Endothelial cell of umbilical vein (primary cell): Measurements from ENCODE around the gene TRAF1. TPM values are rescaled to one million over a fixed set of nuclear protein-coding genes. Genes with fewer than 3 reads are reported as not detected.

Experiments
- BruUV-seq: library from RNA; stranded (reverse); fragments of 400-500 nt; replicated peaks from 2 replicates; lab custom pipeline; 2021; lab: Mats Ljungman, UMichigan
- CTCF ChIA-PET: fragments of 300-600, 350-600 bp; sonication (Branson Sonifier 250); formaldehyde crosslinking; loops from one replicate; lab custom pipeline; 2021; ENCODE audit warnings: antibody characterized with exemption, inconsistent platforms; lab: Charles Lee
- POLR2A ChIA-PET: fragments of 300-600, 350-600 bp; sonication (Branson Sonifier 250); formaldehyde crosslinking; loops from one replicate; lab custom pipeline; 2021; ENCODE audit warnings: antibody characterized with exemption, inconsistent platforms; lab: Charles Lee
- DNase-seq: peaks from one replicate; pipeline ENCODE4 v3.0.0-alpha.2; 2011; ENCODE audit warnings: low read depth, low spot score
- FAIRE-seq: peaks from 2 replicates; lab custom pipeline; 2011; peaks lifted over from hg19 to GRCh38; lab: Jason Lieb, UNC
- H2AFZ ChIP-seq: 2 replicates; pipeline ENCODE4 v1.6.0; 2012; ENCODE audit warnings: low read depth, low read length, control low read depth, inconsistent platforms
- H3K27ac ChIP-seq: 2 replicates; pipeline ENCODE4 v1.5.1; 2011; ENCODE audit warnings: low read depth, mild to moderate bottlenecking, control low read depth, low read length, moderate library complexity; ENCODE audit not compliant: insufficient read depth
- H3K27me3 ChIP-seq, 2 experiments: 2 replicates each; pipeline versions ENCODE4 v1.6.0 to v1.6.1; 2011; ENCODE audit warnings: low read length in 2 of 2, mixed read lengths in 1 of 2; ENCODE audit not compliant: control insufficient read depth in 2 of 2, insufficient read depth in 2 of 2
- H3K36me3 ChIP-seq, 2 experiments: 2 replicates in 1 of 2; 3 replicates in 1 of 2; pipeline ENCODE4 v1.5.1; 2011; ENCODE audit warnings: low read length in 2 of 2, mild to moderate bottlenecking in 1 of 2, moderate library complexity in 1 of 2; ENCODE audit not compliant: control insufficient read depth in 2 of 2, insufficient read depth in 2 of 2; ENCODE audit errors: extremely low read depth in 1 of 2
- H3K4me1 ChIP-seq: 3 replicates; pipeline ENCODE4 v1.5.1; 2011; ENCODE audit warnings: mild to moderate bottlenecking, low read length; ENCODE audit not compliant: control insufficient read depth, insufficient read depth; ENCODE audit errors: extremely low read depth
- H3K4me2 ChIP-seq: 2 replicates; pipeline ENCODE4 v1.6.1; 2011; ENCODE audit warnings: low read length, control low read depth, mixed read lengths; ENCODE audit not compliant: insufficient read depth
- H3K4me3 ChIP-seq, 3 experiments: fragments of 200-600 bp in 1 of 3; sonication (generic), shearing (Covaris generic) in 1 of 3; replicated peaks in 1 of 3; 2 replicates each; pipeline ENCODE4 v1.5.1; 2011 to 2016; ENCODE audit warnings: control low read depth in 3 of 3, low read length in 3 of 3, mild to moderate bottlenecking in 2 of 3, inconsistent platforms in 1 of 3, low read depth in 1 of 3, moderate library complexity in 1 of 3; ENCODE audit not compliant: insufficient read depth in 1 of 3
- H3K79me2 ChIP-seq: 2 replicates; pipeline ENCODE4 v1.6.0; 2012; ENCODE audit warnings: low read length, inconsistent platforms; ENCODE audit not compliant: control insufficient read depth, insufficient read depth
- H3K9ac ChIP-seq: replicated peaks from 2 replicates; pipeline ENCODE3; 2011; ENCODE audit warnings: low read length, control low read depth; ENCODE audit not compliant: insufficient read depth; ENCODE audit errors: extremely low read depth
- H3K9me1 ChIP-seq: replicated peaks from 3 replicates; pipeline ENCODE4 v1.6.0; 2011; ENCODE audit warnings: mild to moderate bottlenecking, low read length; ENCODE audit not compliant: control insufficient read depth, insufficient read depth; ENCODE audit errors: extremely low read depth
- H3K9me3 ChIP-seq: replicated peaks from 2 replicates; pipeline ENCODE4 v1.5.1; 2012; ENCODE audit warnings: low read length, inconsistent platforms; ENCODE audit not compliant: control insufficient read depth, insufficient read depth
- H4K20me1 ChIP-seq: replicated peaks from 2 replicates; pipeline ENCODE3; 2011; ENCODE audit warnings: mild to moderate bottlenecking, low read length; ENCODE audit not compliant: control insufficient read depth, insufficient read depth; ENCODE audit errors: extremely low read depth
- CTCF ChIP-seq, 2 donors: IDR thresholded peaks; 1 replicate in 1 of 2; 2 replicates in 1 of 2; pipeline ENCODE4 v1.5.1; 2011; ENCODE audit warnings: low read length in 2 of 2, mild to moderate bottlenecking in 2 of 2, moderate library complexity in 2 of 2, control low read depth in 1 of 2, inconsistent platforms in 1 of 2, low read depth in 1 of 2; ENCODE audit not compliant: insufficient read depth in 1 of 2; ENCODE audit errors: extremely low read depth in 1 of 2
- EZH2 ChIP-seq: IDR thresholded peaks from 2 replicates; pipeline ENCODE4 v1.6.1; 2012; ENCODE audit warnings: borderline replicate concordance, low read depth, mild to moderate bottlenecking, moderate library complexity, low read length, inconsistent platforms; ENCODE audit not compliant: severe bottlenecking
- FOS ChIP-seq: IDR thresholded peaks from 2 replicates; pipeline ENCODE4 v1.6.1; 2011; ENCODE audit warnings: mild to moderate bottlenecking, low read length, moderate library complexity, borderline replicate concordance; ENCODE audit not compliant: insufficient read depth
- GATA2 ChIP-seq: IDR thresholded peaks from 2 replicates; pipeline ENCODE4 v1.7.0; 2011; ENCODE audit warnings: low read depth, mild to moderate bottlenecking, moderate library complexity, mixed read lengths, low read length; ENCODE audit not compliant: insufficient read length, insufficient read depth
- JUN ChIP-seq: IDR thresholded peaks from 2 replicates; pipeline ENCODE4 v1.6.1; 2011; ENCODE audit warnings: borderline replicate concordance, low read depth; ENCODE audit not compliant: insufficient read length, insufficient read depth
- MAX ChIP-seq: IDR thresholded peaks from 2 replicates; pipeline ENCODE4 v1.6.1; 2011; ENCODE audit not compliant: insufficient read depth, insufficient read length
- MYC ChIP-seq: IDR thresholded peaks from one replicate; pipeline ENCODE4 v1.6.1; 2011; ENCODE audit warnings: mild to moderate bottlenecking, low read depth, low read length
- POLR2A ChIP-seq: IDR thresholded peaks from 2 replicates; pipeline ENCODE4 v1.6.1; 2012; ENCODE audit warnings: low read depth, mild to moderate bottlenecking, control low read depth, low read length
- POLR2AphosphoS5 ChIP-seq: IDR thresholded peaks from 2 replicates; pipeline ENCODE4 v1.6.1; 2012; ENCODE audit warnings: low read depth, mild to moderate bottlenecking, control low read depth, low read length, moderate library complexity; ENCODE audit not compliant: insufficient read depth
- dilution Hi-C: fragments of 300-500 bp; cut with MboI; formaldehyde crosslinking; loops from one replicate; pipeline ENCODE4 v1.15.0; 2019; ENCODE audit warnings: low sequenced_read_pairs; ENCODE audit not compliant: extremely low pct_ligation_motif_present
- intact Hi-C: fragments of 100-400 bp; cut with micrococcal nuclease; formaldehyde crosslinking; loops from one replicate; pipeline ENCODE4 v1.10.0; 2022
- polyA plus RNA-seq, 4 experiments: library from polyadenylated mRNA; depleted of rRNA in 3 of 4; stranded (reverse) in 3 of 4; unstranded in 1 of 4; fragments of >200 nt; gene quantifications; 2 replicates each; pipeline versions ENCODE4 v1.2.1 to v1.2.3, GENCODE V29; 2011 to 2012; ENCODE audit warnings: missing spikeins in 1 of 4
- total RNA-seq: library from RNA; stranded (reverse); gene quantifications from 2 replicates; pipeline ENCODE4 v1.2.3, GENCODE V29; 2021

The TRAF1 gene
- total and polyA plus RNA-seq, 2 donors (not counting 3 experiments of a cell fraction or from before 2014, with no cell fraction given): 2.0 to 2.6 TPM

- Histone ChIP-seq H3K9me3 (no peaks in the 10 kb centered on the region), H3K9ac (no peak overlapping the region), H3K9me1 (no peaks in the 10 kb centered on the region), H3K4me2 (no peak overlapping the region), H4K20me1 (no peaks in the 10 kb centered on the region), H3K4me3 (no peak overlapping the region), H3K27ac (no peak overlapping the region), H3K4me1 (no peaks in the 10 kb centered on the region), H3K27me3 (no peaks in the 10 kb centered on the region), H3K79me2 (no peaks in the 10 kb centered on the region), H3K36me3 (no peaks in the 10 kb centered on the region), H2AFZ (no peak overlapping the region)
- TF ChIP-seq FOS (no peak), CTCF (IDR thresholded peaks at IDR 0.05; ENCODE audit: extremely low read depth in 1 of 2, insufficient read depth in 1 of 2, low read depth in 1 of 2, low read length in 2 of 2) (no peak), EZH2 (no peak), POLR2A (no peak), POLR2AphosphoS5 (no peak), MAX (no peak), MYC (no peak), JUN (no peak), GATA2 (no peak)
- DNase-seq: no peak
- CTCF ChIA-PET: interaction anchor here (0.9 to 2.8 kb wide), 7 partner anchors 12 to 204 kb away, joined by 3 to 12 read pairs (median 4); partner anchors contain the start of gene FBXW2
- intact Hi-C loops (no loop called here), dilution Hi-C loops (no loop called here)
- no peak for FAIRE-seq
- POLR2A ChIA-PET: no interaction called here
- BruUV-seq: no TSS peak
These were observed 33.4 kb upstream of the TRAF1 start for GRCh38 chr9:120960001-120960400.
